K562 (cell line): ENCODE data around the gene MB21D2. TPM values are rescaled to one million over a fixed set of nuclear protein-coding genes. Genes with fewer than 3 reads are reported as not detected.

Source experiments
- ATAC-seq: fragments of 200-7000 bp; cut with Tn5 transposase; 3 replicates; pipeline ENCODE4 v1.9.1; 2020; ENCODE audit warnings: moderate library complexity
- BruUV-seq: library from RNA; stranded (reverse); fragments of 400-500 nt; replicated peaks from 2 replicates; lab custom pipeline; 2021; lab: Mats Ljungman, UMichigan
- CTCF ChIA-PET: fragments of 300-600 bp; formaldehyde crosslinking; extraction: SDS; loops from one replicate; lab custom pipeline; 2021; ENCODE audit warnings: low intra/inter-chr PET ratio; lab: Yijun Ruan, JAX
- POLR2A ChIA-PET: fragments of 300-600, 350-650 bp; sonication (Branson Sonifier 250); formaldehyde crosslinking; extraction: SDS; loops from one replicate; lab custom pipeline; 2021; ENCODE audit warnings: antibody characterized with exemption, inconsistent platforms; lab: Yijun Ruan, JAX
- DNase-seq, 4 experiments: peaks; one replicate each; pipeline versions ENCODE4 v3.0.0 to v3.0.0-alpha.2; 2011 to 2018; ENCODE audit warnings: low spot score in 3 of 4, mixed read lengths in 3 of 4; ENCODE audit errors: extremely low read depth in 1 of 4
- FAIRE-seq: peaks from 2 replicates; lab custom pipeline; 2011; peaks lifted over from hg19 to GRCh38; lab: Jason Lieb, UNC
- H2AFZ ChIP-seq: 2 replicates; pipeline ENCODE4 v1.6.0; 2011; ENCODE audit warnings: low read depth, low read length, control low read depth, inconsistent platforms
- H3K27ac ChIP-seq: fragments of 200-600 bp; 3 replicates; pipeline ENCODE4 v1.8.0; 2011; ENCODE audit warnings: low read depth, mild to moderate bottlenecking, control low read depth, inconsistent platforms, low read length, moderate library complexity, mixed read lengths; ENCODE audit errors: extremely low read depth
- H3K27me3 ChIP-seq, 2 experiments: fragments of 300-600 bp in 1 of 2; 2 replicates in 1 of 2; 3 replicates in 1 of 2; pipeline versions ENCODE4 v1.6.0 to v1.8.0; 2011; ENCODE audit warnings: inconsistent platforms in 2 of 2, low read length in 2 of 2, mild to moderate bottlenecking in 1 of 2, mixed read lengths in 1 of 2, moderate library complexity in 1 of 2; ENCODE audit not compliant: control insufficient read depth in 2 of 2, insufficient read depth in 2 of 2
- H3K36me3 ChIP-seq: fragments of 300-600 bp; 3 replicates; pipeline ENCODE4 v1.8.0; 2011; ENCODE audit warnings: mild to moderate bottlenecking, low read length, inconsistent platforms; ENCODE audit not compliant: control insufficient read depth, insufficient read depth
- H3K4me1 ChIP-seq, 2 experiments: fragments of 200-600 bp in 1 of 2; replicated peaks in 1 of 2; 2 replicates in 1 of 2; 3 replicates in 1 of 2; pipeline versions ENCODE4 v1.5.1 to v1.8.0; 2011; ENCODE audit warnings: inconsistent platforms in 2 of 2, low read length in 2 of 2, mild to moderate bottlenecking in 1 of 2, mixed read lengths in 1 of 2, moderate library complexity in 1 of 2; ENCODE audit not compliant: control insufficient read depth in 2 of 2, insufficient read depth in 2 of 2
- H3K4me2 ChIP-seq: 2 replicates; pipeline ENCODE4 v1.6.1; 2011; ENCODE audit warnings: low read length, control low read depth, inconsistent platforms, mixed read lengths; ENCODE audit not compliant: insufficient read depth
- H3K4me3 ChIP-seq: fragments of 200-600 bp; sonication (generic), shearing (Covaris generic); 2 replicates; pipeline ENCODE4 v1.5.1; 2016; ENCODE audit warnings: control low read depth, inconsistent platforms
- H3K79me2 ChIP-seq: fragments of 200-600 bp; 3 replicates; pipeline ENCODE4 v1.8.0; 2011; ENCODE audit warnings: low read length, inconsistent platforms; ENCODE audit not compliant: control insufficient read depth, insufficient read depth
- H3K9ac ChIP-seq, 2 experiments: 2 replicates each; pipeline versions ENCODE4 v1.6.0 to v1.6.1; 2011; ENCODE audit warnings: low read depth in 2 of 2, low read length in 2 of 2, control low read depth in 1 of 2, inconsistent platforms in 1 of 2, mild to moderate bottlenecking in 1 of 2, mixed read lengths in 1 of 2; ENCODE audit not compliant: insufficient read depth in 1 of 2
- H3K9me1 ChIP-seq: one replicate; pipeline ENCODE4 v1.6.0; 2011; ENCODE audit warnings: inconsistent platforms, mild to moderate bottlenecking, low read length, moderate library complexity; ENCODE audit not compliant: control insufficient read depth, insufficient read depth
- H3K9me3 ChIP-seq: replicated peaks from 2 replicates; pipeline ENCODE4 v1.5.1; 2011; ENCODE audit warnings: low read depth, low read length, inconsistent platforms; ENCODE audit not compliant: control insufficient read depth, insufficient read depth
- H4K20me1 ChIP-seq: replicated peaks from 2 replicates; pipeline ENCODE4 v1.6.1; 2011; ENCODE audit warnings: low read length, inconsistent platforms, mixed read lengths; ENCODE audit not compliant: control insufficient read depth, insufficient read depth
- CHD4 ChIP-seq: fragments of 200-600 bp; sonication (generic); IDR thresholded peaks from 3 replicates; pipeline ENCODE4 v1.6.1; 2012; ENCODE audit warnings: low read depth, mild to moderate bottlenecking, mixed read lengths, low read length, inconsistent platforms; ENCODE audit not compliant: insufficient read depth, insufficient replicate concordance, poor library complexity, severe bottlenecking
- DDX20 ChIP-seq: fragments of 450-650 bp; IDR thresholded peaks from 2 replicates; pipeline ENCODE4 v1.6.1; 2016; ENCODE audit warnings: missing genetic modification characterization, low read depth, mild to moderate bottlenecking, missing compliant biosample characterization, moderate library complexity
- GABPB2 ChIP-seq: fragments of 250-450 bp; sonication (Bioruptor Pico); conservative IDR thresholded peaks from 2 replicates; pipeline ENCODE4 v1.5.1; 2021; ENCODE audit warnings: mild to moderate bottlenecking
- HINFP ChIP-seq: fragments of 450-650 bp; conservative IDR thresholded peaks from 2 replicates; pipeline ENCODE4 v1.6.1; 2016; ENCODE audit warnings: missing genetic modification characterization, low read depth, mild to moderate bottlenecking, control low read depth, missing compliant biosample characterization
- KAT8 ChIP-seq: fragments of 450-650 bp; IDR thresholded peaks from 2 replicates; pipeline ENCODE4 v1.6.1; 2016; ENCODE audit warnings: low read depth, mild to moderate bottlenecking
- PCBP1 ChIP-seq: fragments of 200-400 bp; formaldehyde crosslinking; IDR thresholded peaks from 2 replicates; pipeline ENCODE4 v1.6.1; 2018; ENCODE audit warnings: mild to moderate bottlenecking, low read depth, low read length; ENCODE audit not compliant: poor library complexity, severe bottlenecking
- SUPT5H ChIP-seq: fragments of 450-650 bp; IDR thresholded peaks from 2 replicates; pipeline ENCODE4 v1.6.1; 2016
- VEZF1 ChIP-seq: fragments of 200-800 bp; sonication (Bioruptor generic); IDR thresholded peaks from 2 replicates; pipeline ENCODE4 v1.6.1; 2017; ENCODE audit warnings: missing genetic modification characterization, missing compliant biosample characterization
- ZNF12 ChIP-seq: sonication (generic); formaldehyde crosslinking; IDR thresholded peaks from 2 replicates; pipeline ENCODE4 v1.4.0; 2020; ENCODE audit warnings: mild to moderate bottlenecking, missing genetic modification reagents
- WGBS: fragments of 100-300 bp; shearing (Covaris generic); methylation state at CpG from one replicate; pipeline ENCODE4 v1.1.6; 2016; ENCODE audit warnings: low coverage, mixed read lengths; ENCODE audit not compliant: insufficient coverage; ENCODE audit errors: missing lambda C conversion rate; 5-methylcytosine and 5-hydroxymethylcytosine counted together
- in situ Hi-C: fragments of 300-500 bp; cut with MboI; formaldehyde crosslinking; loops from 4 replicates; pipeline ENCODE4 v1.15.0; 2018; ENCODE audit warnings: inconsistent platforms, mixed read lengths
- intact Hi-C: fragments of 100-400 bp; cut with micrococcal nuclease; formaldehyde crosslinking; loops from 2 replicates; pipeline ENCODE4 v1.14.2; 2022
- polyA plus RNA-seq, 8 experiments: library from polyadenylated mRNA; depleted of rRNA in 4 of 8; stranded (reverse) in 5 of 8; unstranded in 3 of 8; fragments of >200 nt; fragmentation: Nextera tagmentation in 2 of 8; fragmentation: Illumina TruSeq in 1 of 8; extraction: Ambion mirVana in 2 of 8; extraction: Trizol in 1 of 8; gene quantifications; 2 replicates each; pipeline versions ENCODE4 v1.2.1 to v1.2.3, GENCODE V29; 2011 to 2014; ENCODE audit warnings: inconsistent platforms in 1 of 8, missing spikeins in 1 of 8
- total RNA-seq, 7 experiments: library from RNA; depleted of rRNA in 6 of 7; stranded (reverse); fragments of >200 nt in 6 of 7; fragmentation: Illumina TruSeq in 2 of 7; extraction: Trizol in 2 of 7; gene quantifications; 2 replicates each; pipeline versions ENCODE4 v1.2.1 to v1.2.3, GENCODE V29; 2011 to 2021; ENCODE audit warnings: low replicate concordance in 1 of 7

Gene MB21D2
- total and polyA plus RNA-seq, 9 of the 15 experiments (the other 6 are each of a cell fraction or from before 2014, with no cell fraction given): 0.01 TPM; not detected in 8

GRCh38 chr3:192883512-192883911 lies 34.1 kb downstream of the MB21D2 start:
- no peaks in the 10 kb centered on the region for H3K4me1 ChIP-seq
- H3K9ac ChIP-seq: no peak overlapping the region
- DNase-seq: no peak
- CTCF ChIA-PET: no interaction called here
- H2AFZ ChIP-seq: no peak overlapping the region
- TF ChIP-seq GABPB2: no peak
- TF ChIP-seq DDX20: no peak
- TF ChIP-seq VEZF1 (CRISPR knock-in tag): no peak
- no peak for TF ChIP-seq HINFP (tag)
- TF ChIP-seq KAT8: no peak
- TF ChIP-seq SUPT5H: no peak
- no peak for TF ChIP-seq PCBP1
- TF ChIP-seq CHD4: no peak
- TF ChIP-seq ZNF12: no peak
- no peaks in the 10 kb centered on the region for H3K9me1 ChIP-seq
- FAIRE-seq: no peak
- in situ Hi-C loops (no loop called here), intact Hi-C loops (no loop called here)
- H3K4me3 ChIP-seq: no peak overlapping the region
- no peaks in the 10 kb centered on the region for H3K36me3 ChIP-seq
- no peaks in the 10 kb centered on the region for H3K79me2 ChIP-seq
- BruUV-seq: no TSS peak
- H3K9me3 ChIP-seq: no peaks in the 10 kb centered on the region
- WGBS: 0% methylated on average over 2 of the region's 2 CpGs
- H3K27ac ChIP-seq: no peak overlapping the region
- POLR2A ChIA-PET: interaction anchor here (0.6 kb wide), 1 partner anchor 1286 kb away, joined by 3 read pairs; no protein-coding TSS in a partner anchor
- H3K4me2 ChIP-seq: no peak overlapping the region
- no peak for ATAC-seq
- no peaks in the 10 kb centered on the region; a peak in 1 of 5 replicates for H3K27me3 ChIP-seq
- no peaks in the 10 kb centered on the region for H4K20me1 ChIP-seq
